GM12872 (cell line): Measurements from ENCODE around the gene RAC2.

Source experiments
- TF ChIP-seq, protein P1 (sequence below): IDR thresholded peaks from 3 replicates; pipeline ENCODE4 v1.5.1; 2011; ENCODE audit warnings: low read depth, mild to moderate bottlenecking, low read length, moderate library complexity; ENCODE audit not compliant: insufficient read depth

The RAC2 gene

DNA sequence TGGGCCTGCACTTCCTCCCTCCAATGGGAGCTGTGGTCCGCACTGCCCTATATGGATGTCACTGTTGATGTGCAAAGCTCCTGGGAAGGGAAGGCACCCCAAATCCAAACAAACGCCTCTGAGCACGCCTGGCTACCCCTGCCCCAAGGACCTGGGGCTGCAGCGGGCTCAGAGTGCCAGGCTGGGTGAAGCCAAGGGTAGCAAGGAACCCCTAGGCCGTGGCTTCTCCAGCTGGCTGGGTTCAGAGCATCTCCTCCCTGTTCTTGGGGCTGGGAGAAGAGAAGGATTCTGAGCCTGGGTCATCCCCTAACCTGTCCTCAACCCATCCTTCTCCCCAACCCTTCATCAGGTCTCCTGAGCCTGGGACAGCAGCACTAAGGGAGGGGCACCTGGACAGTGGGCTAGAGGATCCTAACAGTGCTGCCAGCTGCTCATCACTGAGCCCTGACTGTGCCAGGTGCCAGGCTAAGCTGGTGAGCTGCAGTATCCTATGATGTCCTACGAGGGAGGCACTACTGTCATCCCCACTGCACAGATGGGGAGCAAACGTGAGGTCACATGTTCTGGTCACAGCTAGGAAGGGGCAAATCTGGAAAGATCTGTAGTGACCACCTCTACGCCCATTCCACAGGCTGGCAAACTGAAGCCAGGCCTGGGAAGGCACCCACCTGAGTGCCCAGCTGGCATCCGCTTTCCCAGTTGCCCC, 34.8 kb downstream of the RAC2 start:
- TF ChIP-seq, protein P1, sequence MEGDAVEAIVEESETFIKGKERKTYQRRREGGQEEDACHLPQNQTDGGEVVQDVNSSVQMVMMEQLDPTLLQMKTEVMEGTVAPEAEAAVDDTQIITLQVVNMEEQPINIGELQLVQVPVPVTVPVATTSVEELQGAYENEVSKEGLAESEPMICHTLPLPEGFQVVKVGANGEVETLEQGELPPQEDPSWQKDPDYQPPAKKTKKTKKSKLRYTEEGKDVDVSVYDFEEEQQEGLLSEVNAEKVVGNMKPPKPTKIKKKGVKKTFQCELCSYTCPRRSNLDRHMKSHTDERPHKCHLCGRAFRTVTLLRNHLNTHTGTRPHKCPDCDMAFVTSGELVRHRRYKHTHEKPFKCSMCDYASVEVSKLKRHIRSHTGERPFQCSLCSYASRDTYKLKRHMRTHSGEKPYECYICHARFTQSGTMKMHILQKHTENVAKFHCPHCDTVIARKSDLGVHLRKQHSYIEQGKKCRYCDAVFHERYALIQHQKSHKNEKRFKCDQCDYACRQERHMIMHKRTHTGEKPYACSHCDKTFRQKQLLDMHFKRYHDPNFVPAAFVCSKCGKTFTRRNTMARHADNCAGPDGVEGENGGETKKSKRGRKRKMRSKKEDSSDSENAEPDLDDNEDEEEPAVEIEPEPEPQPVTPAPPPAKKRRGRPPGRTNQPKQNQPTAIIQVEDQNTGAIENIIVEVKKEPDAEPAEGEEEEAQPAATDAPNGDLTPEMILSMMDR, result no peak

DNA sequence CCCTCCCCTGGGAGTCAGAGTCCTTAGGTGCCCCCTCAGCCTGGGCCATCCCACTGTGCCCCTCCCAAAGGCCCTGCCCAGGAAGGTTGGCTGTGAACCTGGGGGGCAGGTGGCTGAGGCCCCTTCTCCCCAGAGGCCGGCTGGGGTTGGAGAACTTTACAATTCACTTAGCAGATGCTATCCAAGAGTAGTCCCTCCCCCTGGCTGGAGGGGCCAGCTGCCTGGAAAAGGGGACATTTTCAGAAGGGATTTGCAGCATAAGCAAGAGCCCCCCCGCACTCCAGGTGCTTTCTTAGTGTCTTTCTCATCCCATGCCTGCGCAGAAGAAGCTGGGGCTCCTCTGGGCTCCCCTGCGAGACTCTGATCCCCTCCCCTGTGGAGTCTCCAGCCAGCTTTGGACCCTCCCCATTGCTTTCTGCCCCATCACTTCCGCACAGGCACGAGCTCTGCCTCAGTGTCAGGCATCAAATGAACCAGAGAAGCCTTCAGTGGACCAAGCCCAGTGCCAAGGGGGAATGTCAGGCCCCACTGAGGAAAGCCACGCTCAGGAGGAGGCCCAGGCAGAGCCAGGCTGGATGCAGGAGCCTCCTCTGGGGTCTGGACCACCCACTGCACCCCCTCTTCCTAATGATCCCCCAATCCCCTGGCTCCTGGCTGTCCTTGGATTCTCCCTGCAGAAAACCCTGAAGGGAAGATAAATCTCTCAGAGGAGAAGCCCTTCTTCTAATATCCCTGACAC, 35.5 kb downstream of the RAC2 start:
- TF ChIP-seq, protein P1, result no peak

DNA sequence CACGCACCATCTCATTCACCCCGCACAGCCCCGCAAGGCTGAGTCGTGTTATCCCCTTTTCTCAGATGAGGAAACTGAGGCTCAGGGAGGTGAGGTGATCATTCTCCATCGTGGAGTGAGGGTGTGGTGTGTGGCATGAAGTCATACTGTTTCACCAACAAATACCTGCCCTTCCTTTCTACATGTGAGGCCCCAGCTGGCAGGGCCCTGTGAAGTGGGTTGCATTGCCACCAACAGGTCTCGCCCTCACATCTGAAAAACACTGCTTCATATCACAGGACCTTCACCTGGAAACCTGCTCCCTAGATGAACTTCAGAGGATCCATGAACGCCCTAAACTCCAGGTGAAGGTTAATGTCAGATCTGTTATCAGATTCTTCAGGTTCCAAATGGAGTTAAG, 36.1 kb downstream of the RAC2 start:
- TF ChIP-seq, protein P1, result no peak

DNA sequence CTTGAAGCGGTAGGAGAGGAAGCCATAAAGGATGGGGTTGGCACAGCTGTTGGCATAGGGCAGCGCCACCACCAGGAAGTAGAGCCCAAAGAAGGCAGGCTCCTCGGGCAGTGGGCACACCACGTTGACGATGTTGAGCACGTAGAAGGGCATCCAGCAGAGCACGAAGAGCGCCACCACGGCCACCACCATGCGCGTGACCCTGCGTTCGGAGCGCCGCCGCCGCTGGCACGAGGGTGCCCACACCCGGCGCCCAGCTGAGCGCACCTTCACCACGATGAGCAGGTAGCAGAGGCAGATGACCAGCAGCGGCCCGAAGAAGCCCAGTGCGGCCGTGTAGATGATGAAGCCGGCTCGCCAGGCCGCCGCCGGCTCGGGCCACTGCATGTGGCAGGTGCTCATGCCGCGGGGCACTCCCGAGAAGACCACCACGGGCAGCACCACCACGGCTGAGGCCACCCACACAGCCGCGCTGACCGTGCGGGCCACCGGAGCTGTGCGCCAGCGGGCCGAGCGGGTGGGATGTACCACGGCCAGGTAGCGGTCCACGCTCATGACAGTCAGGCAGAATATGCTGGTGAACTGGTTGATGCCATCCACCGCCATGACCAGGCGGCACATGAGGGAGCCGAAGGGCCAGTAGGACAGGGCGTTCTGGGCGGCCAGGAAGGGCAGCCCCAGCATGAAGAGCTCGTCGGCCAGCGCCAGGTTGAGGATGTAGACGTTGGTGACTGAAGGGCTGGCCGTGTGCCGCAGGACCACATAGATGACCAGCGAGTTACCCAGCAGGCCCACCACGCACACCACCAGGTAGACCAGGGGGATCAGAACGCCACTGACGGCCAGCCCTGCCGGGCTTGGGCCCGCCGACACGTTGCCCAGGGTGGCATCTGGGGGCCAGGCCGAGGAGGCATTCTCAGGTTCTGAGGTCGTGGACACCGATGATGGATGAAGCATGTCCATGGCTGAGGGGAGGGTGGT, 36.9 kb downstream of the RAC2 start:
- TF ChIP-seq, protein P1, result no peak

DNA sequence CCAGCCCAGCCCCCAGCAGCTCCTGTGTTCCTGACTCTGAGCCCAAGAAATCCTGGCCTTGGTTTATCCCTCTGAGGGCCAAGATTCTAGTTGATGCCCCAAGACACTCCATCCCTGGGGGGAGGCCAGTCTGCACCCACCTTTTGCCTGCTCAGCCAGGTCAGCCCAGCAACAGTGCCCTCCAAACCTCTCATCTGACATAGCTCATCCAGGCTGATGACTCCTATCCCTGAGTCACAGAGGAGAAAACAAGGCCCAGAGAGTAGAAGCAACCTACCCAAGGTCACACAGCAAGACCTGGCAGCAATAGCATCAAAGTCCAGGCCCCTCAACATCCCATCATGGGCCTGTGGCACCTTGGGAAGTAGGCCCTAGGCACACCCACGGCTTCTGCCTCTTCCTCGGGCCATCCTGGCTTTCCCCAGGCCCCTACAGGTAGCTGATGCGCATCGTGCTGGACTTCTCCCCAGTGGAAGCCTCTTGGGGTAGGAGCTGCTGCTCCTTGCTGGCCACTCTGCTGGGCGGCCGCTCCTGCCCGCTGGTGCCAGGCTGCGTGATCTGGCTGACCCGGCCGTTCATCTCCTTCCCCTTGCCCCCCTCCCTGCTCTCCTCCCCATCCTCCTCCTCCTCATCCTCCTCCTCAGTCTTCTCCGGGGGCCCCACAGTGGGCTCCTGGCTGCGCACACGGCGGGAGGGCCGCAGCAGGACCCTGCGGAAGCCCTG, 37.8 kb downstream of the RAC2 start:
- TF ChIP-seq, protein P1, result no peak

DNA sequence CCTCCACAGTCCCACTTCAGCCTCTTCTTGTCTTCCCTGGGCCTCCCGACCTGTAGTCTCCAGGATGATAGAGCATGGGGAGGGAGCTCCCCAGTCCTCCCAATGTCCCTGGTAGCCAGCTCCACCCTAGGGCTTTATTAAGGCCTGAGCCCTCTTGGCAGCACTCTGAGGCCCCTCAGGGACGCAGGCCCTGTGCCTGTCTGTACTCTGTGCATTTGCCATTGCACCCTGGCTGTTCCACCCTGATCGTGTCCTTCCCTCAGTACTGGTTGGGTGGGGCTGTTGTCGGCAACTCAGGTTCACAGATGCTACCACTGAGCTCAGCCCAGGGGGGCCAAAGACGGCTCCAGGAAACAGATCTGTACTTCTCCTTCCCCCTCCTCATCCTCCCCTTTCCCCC, 39.0 kb downstream of the RAC2 start:
- TF ChIP-seq, protein P1, result no peak
